GM13977 (cell line): Measurements from ENCODE around the gene HTR6.
"Not testable (repeated sequence)": the region's sequence is repeated elsewhere in the genome, so short reads cannot be mapped to it uniquely, and the experiment has no call there.

Experiments
- DNase-seq: peaks from one replicate; pipeline ENCODE4 v3.0.0; 2012; ENCODE audit warnings: low spot score
- in situ Hi-C: fragments of 300-500 bp; cut with MboI; formaldehyde crosslinking; loops from one replicate; pipeline ENCODE4 v1.12.0; 2022; ENCODE audit warnings: low sequenced_read_pairs, low pct_unique_long_range_greater_than_20kb, mixed read lengths, inconsistent platforms; ENCODE audit not compliant: unreplicated experiment
- TF ChIP-seq, protein P1 (sequence below): IDR thresholded peaks from 2 replicates; pipeline ENCODE4 v1.5.1; 2012; ENCODE audit warnings: mild to moderate bottlenecking, control low read depth; ENCODE audit not compliant: insufficient read depth; ENCODE audit errors: extremely low read depth, missing control alignments

The HTR6 gene

GRCh38 chr1:19629357-19629756 lies 35.3 kb upstream of the HTR6 start:
- DNase-seq = no peak
- in situ Hi-C loops = no loop called here
- TF ChIP-seq, protein P1, sequence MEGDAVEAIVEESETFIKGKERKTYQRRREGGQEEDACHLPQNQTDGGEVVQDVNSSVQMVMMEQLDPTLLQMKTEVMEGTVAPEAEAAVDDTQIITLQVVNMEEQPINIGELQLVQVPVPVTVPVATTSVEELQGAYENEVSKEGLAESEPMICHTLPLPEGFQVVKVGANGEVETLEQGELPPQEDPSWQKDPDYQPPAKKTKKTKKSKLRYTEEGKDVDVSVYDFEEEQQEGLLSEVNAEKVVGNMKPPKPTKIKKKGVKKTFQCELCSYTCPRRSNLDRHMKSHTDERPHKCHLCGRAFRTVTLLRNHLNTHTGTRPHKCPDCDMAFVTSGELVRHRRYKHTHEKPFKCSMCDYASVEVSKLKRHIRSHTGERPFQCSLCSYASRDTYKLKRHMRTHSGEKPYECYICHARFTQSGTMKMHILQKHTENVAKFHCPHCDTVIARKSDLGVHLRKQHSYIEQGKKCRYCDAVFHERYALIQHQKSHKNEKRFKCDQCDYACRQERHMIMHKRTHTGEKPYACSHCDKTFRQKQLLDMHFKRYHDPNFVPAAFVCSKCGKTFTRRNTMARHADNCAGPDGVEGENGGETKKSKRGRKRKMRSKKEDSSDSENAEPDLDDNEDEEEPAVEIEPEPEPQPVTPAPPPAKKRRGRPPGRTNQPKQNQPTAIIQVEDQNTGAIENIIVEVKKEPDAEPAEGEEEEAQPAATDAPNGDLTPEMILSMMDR = no peak

- DNase-seq, in situ Hi-C loops: not testable (repeated sequence)
Observed at GRCh38 chr1:19630192-19630591, 34.5 kb upstream of the HTR6 start.

DNA sequence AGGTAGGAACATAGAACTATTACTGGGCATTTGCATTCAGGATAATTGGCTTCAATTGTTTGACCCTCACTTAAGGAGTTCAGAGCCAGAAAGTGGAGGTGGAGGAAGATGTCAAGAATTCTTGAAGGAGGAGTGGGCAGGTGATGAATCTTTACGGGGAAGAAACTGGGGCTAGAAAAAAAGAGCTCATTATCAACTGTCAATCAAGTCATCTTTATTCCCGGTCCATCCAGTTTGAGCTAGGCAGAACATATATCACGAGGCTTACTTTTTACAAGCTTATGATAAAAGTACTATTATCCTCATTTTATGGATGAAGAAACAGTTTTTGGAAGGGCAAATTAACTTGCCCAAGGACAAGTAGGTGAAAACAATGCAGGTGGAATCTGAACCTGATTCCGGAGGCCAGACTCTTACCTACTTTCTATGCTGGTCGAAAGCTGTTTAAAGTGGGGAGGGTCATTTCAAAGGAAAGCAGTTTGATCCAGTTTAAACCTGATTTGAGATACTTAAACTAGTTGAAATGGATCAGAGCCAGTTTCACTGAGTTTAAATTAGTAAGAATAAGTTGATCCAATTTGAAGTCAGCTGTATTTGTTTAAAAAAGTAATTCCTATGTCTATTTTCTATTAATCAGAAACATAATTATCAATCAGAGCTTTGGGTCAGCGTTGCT lies 33.8 kb upstream of the HTR6 start:
- no peak for DNase-seq
- TF ChIP-seq, protein P1 = no peak
- in situ Hi-C loops = no loop called here

- TF ChIP-seq, protein P1 = no peak
- in situ Hi-C loops = no loop called here
- DNase-seq = no peak
Observed at GRCh38 chr1:19632211-19632610, 32.5 kb upstream of the HTR6 start.

DNA sequence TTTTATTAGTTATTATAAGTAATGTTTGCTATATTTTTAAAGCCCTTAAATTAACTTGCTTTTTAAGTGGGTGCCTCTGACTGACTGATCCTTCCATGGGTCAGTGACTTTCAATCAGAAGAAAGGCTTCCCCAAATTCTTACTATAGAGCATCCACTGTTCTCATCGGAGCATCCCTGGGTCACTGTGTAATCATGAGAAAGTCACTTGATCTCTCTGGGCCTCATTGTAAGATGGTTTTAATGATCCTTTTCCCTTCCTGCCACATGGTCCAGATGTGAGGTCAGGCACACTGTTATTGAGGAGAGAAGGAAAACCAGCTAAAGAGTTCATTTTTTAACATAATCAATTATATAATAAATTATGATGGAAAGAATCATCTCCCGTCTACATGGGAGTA lies 31.6 kb upstream of the HTR6 start:
- no peak for DNase-seq
- TF ChIP-seq, protein P1 = no peak
- in situ Hi-C loops = no loop called here

DNA sequence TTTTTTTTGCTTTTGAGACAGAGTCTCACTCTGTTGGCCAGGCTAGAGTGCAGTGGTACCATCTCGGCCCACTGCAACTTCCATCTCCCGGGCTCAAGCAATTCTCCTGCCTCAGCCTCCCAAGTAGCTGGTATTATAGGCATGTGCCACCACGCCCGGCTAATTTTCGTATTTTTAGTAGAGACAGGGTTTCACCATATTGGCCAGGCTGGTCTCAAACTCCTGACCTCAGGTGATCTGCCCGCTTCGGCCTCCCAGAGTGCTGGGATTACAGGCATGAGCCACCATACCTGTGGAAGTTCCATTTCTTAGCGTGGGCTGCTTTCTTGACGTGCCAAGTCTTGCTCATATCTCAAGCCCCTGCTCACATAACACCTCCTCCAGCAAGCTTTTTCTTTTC lies 29.6 kb upstream of the HTR6 start:
- in situ Hi-C loops, DNase-seq: not testable (repeated sequence)

DNA sequence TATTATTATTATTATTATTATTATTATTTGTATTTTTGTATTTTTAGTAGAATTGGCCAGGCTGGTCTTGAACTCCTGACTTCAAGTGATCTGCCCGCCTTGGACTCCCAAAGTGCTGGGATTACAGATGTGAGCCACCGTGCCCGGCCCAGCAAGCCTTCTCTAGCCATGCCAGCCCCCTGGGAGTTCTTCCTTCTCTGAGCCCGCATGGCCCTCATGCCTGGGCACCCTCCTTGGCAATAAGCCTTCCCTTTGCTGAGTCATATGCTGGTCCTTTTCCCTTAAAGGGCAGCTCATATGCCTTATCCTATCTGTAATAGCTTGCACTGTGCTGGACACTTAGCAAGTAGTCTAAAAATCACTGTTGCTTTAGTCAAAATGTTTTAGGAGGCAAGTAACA lies 29.0 kb upstream of the HTR6 start:
- in situ Hi-C loops = no loop called here
- TF ChIP-seq, protein P1 = no peak
- DNase-seq = no peak

DNA sequence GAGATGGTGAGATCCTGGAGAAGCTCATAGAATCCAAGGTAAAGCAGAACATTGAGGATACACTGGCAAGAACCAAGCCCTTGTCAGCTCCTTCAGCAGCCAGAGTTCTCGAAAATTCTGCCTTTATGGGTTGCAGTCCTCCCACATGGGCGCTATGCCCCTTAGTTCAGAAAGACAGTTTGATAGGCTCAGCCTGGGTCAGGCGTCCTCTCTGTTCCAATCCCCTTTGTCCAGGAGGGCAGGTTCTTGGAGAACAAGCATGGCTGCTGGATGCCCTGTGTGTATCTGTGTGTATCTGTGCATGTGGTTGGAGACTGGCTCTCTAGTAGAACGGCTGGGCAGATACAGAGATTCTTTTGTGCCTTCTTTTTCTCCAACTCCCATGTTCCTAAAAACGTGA lies 28.6 kb upstream of the HTR6 start:
- TF ChIP-seq, protein P1 = no peak
- in situ Hi-C loops = no loop called here
- DNase-seq = no peak

DNA sequence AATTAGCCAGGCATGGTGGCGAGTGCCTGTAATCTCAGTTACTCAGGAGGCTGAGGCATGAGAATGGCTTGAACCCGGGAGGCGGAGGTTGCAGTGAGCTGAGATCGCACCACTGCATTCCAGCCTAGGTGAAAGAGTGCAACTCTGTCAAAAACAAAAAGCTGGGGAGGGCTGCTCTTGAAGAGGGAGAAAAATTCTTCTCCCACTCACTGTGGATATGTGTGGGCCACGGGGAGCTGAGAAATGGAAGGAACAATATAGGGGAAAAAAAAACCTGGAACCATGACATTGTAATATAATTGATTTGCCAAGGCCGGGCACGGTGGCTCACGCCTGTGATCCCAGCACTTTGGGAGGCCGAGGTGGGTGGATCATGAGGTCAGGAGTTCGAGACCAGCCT lies 27.9 kb upstream of the HTR6 start:
- in situ Hi-C loops, DNase-seq: not testable (repeated sequence)
